ENCODE results near the gene CCDC88B.

- TF ChIP-seq YY1 (IDR thresholded peaks at IDR 0.05; ENCODE audit: insufficient read depth, insufficient read length) (no peak), ZNF274 (IDR thresholded peaks at IDR 0.05; ENCODE audit: low read depth, low read length) (no peak)
Measured at GRCh38 chr11:64379160-64379559, 39.2 kb downstream of the CCDC88B start.
